Measurements from ENCODE around the gene TMEM250.

The TMEM250 gene

DNA sequence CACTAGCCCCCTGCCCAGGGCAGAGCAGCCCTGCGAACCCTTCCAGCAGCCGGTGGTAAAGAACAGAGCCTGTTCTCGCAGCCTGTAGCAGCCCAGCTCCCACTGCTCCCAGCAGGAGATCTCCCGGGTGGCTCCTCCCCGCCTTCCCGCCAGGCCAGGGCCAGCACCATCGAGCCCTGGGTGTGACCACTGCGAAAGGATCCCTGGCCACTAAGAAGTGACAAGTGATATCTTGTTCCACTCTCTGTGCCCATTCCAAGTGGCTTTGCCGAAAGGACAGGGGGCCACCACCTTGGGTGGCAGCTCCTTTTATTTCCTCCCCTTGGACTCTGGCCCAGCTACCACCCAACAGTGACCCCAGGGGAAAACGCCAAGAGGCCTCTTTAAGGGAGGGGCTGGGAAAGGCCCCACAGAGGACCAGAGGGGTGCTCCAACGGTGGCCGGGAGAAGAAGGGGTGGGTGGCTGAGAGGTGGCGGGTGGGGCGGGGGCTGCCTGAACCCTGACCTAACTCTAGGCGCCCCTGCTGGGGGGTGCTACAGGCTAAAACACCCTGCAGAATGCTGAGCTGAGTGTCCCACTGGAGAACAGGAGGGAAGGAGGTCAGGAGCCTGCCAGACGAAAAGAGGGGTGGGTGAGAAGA, 25.2 kb downstream of the TMEM250 start:
- DNase-seq: peak; percentile 12

GRCh38 chr9:136092741-136093140, 25.9 kb downstream of the TMEM250 start:
- no peak for DNase-seq

- DNase-seq: no peak
These were observed 26.4 kb downstream of the TMEM250 start for GRCh38 chr9:136092353-136092650.

DNA sequence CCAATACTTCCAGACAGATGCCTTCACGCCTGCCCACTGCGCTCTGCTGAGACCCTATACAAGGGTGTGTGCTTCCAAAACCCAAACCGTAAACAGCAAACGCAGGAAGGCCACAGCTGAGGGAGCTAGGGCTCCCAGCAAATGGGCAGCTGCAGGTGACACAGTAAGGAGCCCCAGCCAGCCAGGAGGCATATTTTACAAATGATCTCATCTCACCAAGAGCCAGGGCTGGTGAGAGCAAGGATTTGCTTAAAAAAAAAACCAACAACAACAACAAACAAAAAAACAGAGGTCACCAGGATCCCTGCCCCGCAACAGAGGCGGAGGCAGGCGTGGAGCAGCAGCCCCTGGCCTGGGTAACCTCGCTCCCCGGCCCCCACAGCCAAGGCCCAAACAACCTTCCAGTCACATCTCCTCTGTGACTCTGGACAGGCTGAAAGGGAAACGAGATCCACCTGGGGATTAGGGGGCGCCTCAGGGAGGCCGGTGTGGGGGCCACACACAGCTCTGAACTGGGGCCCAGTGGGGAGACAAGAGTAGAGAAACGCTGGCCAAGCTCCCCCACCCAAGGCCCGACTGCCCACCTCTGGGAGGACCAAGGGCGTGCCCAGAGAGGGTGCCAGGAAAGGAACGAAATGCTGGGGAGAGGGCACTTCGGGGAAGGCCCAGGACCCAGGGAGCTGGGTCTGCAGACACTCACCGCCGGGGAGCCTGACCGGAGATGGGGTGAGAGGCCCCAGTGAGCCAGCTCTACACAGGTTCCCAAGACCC, 26.9 kb downstream of the TMEM250 start:
- DNase-seq: no peak

DNA sequence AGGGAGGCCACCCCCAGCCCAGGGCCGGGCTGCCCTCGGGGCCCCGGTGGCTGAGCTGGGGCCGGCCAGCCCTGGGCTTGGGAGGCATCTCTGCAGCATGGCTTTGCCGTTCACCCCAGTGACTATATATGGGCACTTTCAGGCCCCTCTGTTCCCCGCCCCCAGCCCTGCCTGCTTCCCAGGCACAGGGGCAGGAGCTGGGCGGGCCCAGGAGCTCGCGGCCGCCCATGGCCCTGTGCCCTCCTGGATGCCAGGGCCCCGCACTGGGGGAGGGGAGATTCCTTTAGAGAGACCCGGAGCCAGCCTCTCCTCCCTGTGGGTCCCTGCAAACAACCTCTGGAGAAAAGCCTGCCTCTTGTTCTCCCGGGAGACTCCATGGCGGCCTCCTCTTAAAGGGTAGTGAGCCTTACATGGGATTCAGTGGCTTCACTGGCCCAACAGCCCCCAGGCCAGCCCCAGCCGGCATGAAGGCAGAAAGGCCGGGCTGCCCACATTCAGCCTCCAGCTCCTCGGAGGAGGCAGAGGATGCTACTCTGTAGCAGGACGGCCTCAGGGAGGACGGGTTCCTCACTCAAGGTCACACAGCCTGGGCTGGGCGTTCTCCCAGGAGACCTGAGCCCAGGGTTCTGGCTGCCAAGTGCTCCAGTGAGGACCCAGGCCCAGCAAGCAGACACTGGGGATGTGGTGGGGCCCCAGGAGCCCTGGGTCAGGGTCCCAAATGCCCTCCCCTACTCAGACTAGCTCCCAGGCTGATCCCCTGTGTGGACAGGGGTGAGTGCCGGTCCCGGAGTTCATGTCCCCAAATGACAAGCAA, 27.7 kb downstream of the TMEM250 start:
- no peak for DNase-seq

DNA sequence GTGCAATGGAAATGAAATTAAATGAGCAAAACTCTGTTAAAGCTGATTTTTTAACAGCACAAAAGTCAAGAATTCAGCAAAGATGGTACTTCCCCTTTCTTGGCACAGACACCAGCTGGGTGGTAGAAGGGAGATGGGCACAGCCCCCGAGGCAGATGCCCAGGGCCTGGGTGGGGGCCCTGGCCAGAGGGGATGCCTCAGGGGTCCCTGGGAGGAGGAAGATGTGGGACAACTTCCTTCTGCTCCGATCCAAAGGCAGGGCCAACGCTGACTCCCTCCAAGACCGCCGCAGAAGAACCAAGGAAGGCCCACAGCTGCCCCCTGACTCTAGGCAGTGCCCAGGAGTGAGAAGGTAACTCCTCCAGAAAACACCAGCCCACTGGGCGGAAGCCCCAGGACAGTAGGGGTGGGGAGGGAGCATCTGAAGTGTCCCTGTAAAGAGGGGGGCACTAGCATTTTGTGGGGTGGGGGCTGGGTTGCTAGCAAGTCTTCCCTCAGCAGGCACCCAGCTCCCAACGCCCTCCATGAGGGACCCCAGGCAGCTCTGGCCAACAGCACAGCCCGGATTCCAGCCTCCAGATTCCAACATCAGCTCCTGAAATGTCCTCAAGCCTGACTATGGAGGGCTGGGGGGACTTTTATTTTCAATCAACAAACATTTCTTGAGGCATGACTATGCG, 28.5 kb downstream of the TMEM250 start:
- no peak for DNase-seq

DNA sequence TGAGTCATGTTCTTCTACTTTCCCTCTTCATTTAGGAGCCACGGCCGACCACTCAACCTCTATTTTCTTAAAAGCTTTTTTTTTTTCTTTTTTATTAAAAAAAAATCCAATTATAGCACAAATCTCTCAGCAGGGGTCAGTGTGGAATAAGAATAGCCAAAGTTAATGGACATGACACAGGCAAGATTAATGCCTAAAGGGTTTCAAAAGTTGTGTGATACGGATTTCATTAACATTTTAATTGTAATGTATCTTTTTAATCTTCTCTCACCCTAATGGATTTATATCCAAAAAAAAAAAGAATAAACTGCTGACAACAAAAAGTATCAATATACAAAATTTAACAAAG, 29.0 kb downstream of the TMEM250 start:
- DNase-seq: no peak

DNA sequence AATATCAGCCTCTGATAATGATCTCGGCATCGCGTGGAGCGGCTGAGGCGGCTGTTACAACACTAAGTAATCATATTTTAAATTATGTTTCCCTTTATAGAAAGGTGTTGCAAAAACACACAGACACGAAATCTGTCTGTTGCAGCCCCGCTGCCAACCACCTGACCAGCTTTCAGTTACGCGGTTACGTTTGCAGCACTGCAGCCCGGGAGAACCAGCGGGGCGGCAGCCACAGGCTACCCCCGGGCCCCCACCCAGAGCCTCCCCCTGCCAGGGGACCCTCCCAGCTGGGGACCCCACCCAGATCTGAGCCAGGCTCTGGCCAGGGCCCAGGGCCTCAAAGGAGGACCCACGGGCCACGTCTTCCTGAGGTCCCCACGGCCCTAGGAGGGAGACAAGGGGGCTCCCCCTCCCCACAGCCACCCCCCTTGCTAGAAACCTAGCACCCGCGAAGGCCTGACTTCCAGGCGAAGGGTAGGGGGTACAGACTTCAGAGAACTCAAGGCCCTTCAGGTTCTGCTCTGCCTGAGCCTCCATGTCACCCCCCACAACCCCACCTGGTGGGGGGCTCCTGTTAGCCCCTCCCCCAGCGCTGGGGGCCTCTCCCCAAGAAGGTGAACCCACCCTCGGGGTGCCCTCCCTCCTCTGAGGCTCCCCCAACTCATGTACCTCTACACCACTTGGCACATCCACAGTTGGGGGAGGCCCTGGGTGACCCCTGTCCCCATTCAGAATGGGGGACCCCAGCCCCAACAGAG, 29.6 kb downstream of the TMEM250 start:
- no peak for DNase-seq

DNA sequence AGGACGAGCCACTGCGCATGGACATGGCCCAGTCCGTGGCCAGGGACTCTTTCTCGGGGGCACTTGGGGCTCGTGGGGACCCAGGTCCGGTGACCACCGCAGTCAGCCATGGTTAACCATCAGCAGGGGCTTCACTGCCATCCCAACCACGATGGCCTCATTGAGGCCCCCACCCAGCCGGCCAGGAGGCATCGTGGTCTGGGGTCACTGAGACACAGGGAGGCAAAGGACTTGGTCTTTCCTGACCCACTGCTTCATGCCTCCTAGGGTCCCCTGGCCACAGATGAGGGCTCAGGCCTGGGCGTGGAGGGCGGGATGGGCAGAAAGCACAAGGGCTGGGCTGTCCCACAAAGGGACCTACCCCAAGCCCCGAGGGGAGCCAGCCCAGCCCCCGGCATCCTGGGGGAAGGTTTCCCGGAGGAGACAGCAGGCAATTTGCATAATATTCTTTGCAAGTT, 30.2 kb downstream of the TMEM250 start:
- DNase-seq: no peak

DNA sequence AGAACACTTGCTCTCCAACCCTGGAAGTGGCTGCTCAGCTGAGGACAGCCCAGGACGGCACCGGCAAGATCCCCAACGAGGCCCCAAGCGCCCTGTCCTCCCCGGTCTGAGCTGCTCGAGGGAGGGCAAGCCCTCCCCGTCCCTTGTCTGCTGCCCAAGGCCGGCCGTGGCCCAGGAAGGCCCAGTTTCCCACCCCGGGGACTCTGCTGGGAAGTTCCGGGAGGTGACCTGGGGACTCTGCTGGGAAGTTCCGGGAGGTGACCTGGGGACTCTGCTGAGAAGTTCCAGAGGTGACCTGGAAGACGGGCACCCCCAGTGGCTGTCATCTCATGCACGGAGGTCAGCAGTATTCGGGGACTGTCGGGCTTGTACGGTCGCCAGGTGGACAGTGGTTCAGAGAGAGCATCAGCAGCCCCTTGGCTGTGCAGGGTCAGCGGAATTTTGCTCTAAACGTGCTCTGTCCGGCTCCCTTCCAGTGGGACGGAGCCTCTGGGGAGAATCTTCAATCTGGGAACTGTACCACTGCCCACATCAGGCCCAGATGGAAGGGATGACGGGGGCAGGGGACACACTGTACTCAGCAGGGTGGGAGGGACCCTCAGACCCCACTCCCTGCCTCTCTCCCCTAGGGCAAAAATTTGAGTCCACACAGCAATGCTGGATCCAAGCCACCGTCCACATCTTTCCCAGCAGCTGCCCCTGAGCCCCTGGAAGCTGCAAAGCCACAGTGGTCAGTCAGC, 30.8 kb downstream of the TMEM250 start:
- no peak for DNase-seq

DNA sequence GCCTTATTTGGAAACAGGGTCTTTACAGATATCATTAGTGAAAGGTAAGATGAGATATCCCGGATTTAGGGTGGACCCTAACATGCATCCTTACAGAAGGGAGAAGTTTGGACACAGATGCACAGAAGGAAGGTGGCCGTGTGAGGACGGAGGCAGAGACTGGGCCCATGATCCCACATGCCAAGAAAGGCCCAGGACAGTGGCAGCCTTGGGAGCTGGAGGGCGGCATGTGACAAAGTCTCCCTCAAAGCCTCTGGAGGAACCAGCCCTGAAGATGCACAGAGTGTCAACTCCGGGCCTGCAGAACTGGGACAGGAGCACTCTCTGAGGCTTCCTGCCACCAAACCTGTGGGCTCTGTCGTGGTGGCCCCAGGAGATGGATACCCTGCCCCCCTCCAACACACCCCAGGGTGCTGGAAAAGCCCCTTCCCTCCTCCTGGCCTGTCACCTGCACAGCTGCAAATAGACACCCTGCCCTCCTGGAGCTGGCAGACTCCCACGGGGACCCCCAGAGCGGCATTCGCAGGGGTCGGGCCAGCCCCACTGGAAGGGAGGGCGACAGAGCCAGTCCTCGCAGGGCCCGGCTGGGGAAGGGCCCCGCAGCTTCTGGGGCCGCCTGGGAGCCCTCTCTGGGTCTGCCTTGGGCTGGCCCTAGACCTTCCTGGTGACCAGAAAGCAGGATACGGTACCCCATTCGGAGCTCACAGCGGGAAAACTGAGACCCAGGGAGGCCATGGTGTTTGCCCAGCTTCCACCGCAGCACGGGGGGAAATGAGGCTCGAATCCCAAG, 31.5 kb downstream of the TMEM250 start:
- no peak for DNase-seq

DNA sequence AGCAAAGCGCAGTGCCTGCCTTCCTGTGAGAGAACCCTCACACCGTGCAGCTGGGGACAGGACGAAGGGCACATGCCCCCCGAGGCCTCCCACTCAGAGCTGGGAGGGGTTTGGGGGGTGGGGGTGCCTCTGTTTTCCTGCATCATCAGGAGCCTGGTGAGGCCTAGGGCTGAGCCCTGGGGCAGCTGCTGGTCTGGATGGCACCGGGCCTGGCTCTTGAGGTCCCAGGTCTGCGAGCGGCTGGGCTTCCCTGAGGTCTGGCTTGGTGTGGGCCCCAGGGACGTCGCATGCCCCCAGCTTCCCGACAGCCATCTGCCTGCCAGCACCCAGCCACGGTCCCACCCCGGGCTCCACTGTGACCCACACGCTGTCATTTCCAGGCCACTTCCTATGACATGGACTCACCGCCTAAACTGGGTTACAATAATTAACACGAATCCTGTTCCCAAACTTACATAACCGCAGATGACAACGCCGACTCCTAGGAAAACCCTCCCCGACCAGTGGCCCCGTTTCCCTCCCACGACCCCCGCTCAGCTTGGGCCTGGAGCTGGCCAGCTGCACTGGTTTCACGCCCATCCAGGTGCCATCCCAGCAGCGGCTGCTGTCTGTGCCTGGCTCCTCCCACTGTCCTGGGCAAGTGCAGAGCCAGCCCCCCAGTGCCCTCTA, 32.3 kb downstream of the TMEM250 start:
- no peak for DNase-seq

DNA sequence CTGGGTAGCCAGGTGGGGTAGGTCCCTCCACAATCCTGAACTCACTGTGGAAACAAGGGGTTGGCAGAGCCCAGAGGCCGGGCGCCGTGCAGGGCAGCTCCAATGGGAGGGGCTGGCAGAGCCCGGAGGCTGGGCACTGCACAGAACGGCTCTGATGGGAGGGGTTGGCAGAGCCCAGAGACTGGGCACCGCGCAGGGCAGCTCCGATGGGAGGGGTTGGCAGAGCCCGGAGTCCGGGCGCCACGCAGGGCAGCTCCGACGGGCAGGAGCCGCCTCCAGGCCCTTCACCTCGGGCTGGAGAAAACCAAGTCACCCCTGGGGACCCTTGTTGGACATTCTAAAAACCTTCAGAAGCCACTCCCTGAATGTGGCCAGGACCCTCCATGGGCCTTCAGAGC, 32.9 kb downstream of the TMEM250 start:
- DNase-seq: no peak

DNA sequence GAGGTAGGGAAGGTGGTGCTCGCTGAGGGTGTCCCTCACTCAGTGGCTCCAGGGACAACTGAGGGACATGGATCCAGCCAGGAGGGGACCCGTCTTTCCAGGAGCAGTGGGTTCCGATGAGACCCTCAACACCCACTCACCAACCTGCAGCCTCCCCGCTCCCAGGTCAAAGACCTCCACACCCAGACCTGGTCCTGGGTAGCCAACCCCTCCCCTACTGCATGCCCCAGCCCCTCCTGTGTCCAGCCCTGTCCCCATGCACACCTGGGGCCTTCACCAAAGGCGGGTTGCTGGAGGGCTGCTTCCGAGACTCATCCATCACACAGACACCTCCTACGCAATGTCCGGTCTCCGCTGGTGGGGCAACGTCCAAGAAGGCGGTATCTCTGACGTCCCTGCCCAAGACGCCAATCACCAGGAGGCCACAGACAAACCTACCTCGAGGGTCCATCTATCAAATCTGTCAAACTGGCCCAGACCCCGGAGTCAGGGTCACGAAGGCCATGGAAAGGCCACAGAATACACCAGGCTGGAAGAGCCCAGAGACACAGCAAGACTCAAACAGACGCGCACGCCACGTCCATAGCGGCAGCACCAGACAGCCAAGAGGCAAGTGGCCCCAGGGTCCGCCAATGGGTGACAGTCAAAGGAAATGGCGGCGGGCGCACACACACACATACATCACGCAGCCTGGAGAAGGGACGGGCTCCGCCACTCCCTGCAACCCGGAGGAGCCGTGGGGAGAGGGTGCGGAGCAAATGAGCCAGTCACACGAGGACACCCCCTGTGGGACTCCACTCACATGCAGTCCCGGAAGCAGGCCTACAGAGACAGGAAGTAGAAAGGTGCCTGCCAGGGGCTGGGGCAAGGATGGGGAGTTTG, 34.4 kb downstream of the TMEM250 start:
- DNase-seq: no peak

GRCh38 chr9:136083558-136084062, 35.1 kb downstream of the TMEM250 start:
- no peak for DNase-seq

DNA sequence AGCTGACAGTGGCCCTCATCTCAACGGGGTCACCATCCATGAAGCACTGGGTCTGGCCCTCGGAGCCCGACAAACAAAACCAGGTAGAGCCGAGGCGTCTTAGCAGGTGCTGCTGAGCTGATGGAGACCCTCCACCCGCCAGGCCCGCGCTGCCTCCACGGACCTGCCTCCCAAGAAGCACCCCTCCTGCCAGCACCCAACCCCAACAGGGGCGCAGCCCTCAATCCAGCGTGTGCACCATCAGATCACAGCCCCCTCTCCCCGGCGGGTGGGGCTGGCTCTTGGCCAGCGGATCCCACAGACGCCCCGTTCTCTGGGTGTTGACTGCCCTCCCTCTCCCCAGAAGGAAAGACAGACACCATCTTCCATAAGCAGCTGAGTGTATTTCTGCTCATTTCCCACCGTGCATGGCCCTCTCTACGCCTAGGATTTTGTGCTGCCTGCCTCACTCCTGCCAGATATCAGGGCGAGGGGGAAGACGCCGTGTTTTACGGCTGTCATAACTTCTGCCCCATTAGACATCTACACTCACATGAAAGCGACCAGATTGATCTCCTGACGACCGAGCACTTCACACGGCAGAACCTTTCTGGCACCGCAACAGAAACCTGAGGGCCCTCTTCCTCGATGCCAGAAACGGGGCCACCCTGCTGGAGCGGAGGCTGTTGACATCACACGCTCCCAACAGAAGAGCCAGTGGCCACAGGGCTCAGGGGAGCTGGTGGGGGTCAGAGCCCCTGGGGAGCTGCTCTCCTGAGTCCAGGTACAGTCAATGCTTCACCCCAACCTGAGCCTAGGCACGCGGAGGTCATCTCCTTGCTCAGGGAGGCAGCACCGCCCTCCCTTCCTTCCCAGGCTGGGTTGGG, 35.9 kb downstream of the TMEM250 start:
- no peak for DNase-seq

DNA sequence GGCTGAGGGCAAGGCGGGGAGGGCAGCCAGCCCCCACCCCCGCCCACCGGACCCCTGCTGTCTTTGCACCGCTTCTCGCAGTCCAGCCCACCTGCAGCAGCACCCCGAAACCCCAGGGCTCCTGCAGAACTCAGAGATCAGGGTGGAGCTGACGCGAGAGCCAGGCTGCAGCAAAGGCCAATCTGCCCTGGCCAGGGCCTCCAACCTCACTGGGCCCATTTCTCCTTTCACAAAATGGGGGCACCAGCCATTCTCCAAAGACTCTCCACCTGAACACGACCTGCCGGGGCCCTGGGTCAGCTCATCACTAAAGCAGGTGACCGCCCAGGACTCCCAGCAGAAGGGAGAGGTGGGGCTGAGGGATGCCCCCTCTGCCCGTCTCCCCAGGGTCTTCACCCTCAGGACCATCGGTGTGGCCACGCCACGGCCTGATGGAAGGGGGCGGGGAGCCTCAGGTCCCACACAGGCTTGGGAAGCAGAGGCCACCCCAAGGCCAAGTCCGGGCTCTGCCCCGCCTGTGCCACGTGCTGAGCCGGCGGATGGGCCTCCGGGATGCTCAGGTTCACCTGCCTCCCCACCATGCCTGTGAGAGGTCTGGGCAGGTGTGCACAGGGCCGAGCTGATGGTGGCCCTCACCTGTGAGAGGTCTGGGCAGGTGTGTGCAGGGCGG, 36.7 kb downstream of the TMEM250 start:
- no peak for DNase-seq
